GM21529 (cell line): Measurements from ENCODE around the gene ITPKB.
A peak's percentile ranks its signal among the peaks of the same experiment; 100 is the strongest.

Experiments
- ATAC-seq: cut with Tn5 transposase; IDR thresholded peaks from one replicate; pipeline ENCODE4 v1.9.1; 2021; ENCODE audit not compliant: unreplicated experiment

ITPKB gene

DNA sequence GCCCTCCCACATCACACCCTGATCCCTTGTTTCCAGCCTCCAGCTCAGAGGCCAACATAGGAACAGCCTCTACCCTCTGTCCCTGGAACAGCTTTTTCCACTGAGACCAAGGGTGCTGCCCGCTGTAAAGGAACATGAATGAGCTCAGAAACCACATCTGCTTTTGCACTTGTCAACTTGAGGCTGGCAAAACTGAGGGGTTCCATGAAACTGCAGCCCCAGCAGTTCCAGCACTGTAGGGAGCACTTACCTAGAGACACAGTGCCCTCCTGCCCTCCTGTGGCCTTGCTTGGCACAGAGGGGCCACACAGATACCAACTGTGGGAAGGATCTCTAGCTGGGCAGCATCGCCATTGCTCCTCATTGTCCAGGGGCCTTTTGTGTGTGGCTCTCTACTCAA, 51.7 kb downstream of the ITPKB start:
- ATAC-seq: no peak

DNA sequence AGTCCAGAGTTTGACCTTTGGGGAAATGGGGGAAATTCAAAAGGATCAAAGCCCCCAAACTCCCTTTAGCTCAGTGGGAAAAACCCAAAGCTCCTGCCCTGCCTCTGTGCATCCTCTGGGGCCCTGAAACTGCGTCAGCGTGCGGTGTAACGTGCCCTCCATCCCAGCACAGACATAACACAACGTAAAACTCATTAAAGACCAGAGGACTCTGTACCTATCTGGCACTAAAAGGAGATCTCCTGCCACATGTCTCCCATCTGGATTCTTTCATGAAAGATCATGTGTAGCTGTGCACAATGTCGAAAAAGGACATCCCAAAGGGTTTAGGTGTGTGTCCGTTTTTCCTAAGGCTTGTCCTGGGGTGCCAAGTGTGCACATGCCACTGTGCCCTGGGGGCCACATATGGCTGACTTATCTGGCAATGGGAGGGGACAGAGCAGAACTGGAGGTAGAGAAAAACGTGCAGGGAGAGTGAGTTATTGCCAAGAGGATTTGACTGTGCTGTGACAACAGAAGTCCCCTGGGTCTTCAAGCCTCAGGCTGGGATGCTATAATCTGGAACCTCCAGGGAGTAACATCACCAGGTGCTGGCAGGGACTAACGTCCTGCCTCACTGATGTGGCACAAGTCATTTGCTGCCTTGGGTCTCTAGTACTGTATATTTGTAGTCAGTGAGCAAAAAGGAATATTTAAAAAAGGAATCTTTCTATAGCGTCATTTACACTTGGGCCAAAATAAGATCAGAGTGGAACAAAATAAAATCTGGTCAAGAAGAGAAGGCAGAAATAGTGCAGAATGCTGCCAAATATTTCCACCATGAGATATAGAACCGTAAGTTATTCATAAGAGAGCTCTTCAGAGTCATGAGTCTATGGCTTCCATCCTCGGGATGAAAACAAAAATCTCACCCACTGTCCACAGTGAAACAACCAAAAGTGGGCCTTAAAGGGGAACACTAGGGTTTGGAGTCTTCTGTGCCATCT, 52.3 kb downstream of the ITPKB start:
- no peak for ATAC-seq

DNA sequence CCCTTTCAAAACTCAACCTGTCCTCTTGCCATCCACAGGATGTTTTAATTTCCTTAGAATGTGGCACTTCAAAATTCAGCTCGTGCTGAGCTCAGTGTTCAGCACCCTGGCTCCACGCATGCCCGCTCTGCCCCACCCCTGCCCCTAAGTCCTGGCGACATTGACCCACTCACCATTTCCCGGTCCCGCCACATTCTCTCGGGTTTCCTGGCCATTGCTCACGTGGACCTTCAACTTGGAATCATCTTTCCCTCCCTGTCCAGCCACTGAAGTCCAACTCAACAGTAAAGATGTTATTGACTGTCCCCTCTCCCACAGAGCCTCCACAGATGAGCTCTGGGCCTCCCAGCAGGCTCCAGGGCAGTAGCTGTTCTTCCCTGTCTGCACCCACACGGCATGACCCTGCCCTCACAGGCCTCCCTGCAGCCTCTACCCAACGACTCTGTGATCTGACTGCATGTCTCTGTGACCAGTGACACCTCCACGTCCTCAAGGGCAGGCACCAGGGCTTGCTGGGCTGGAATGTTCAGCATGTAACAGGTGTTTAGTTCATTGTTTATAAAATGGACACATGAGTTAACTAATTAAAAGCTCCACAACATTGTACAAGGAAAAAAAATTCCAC, 53.8 kb downstream of the ITPKB start:
- ATAC-seq: no peak

DNA sequence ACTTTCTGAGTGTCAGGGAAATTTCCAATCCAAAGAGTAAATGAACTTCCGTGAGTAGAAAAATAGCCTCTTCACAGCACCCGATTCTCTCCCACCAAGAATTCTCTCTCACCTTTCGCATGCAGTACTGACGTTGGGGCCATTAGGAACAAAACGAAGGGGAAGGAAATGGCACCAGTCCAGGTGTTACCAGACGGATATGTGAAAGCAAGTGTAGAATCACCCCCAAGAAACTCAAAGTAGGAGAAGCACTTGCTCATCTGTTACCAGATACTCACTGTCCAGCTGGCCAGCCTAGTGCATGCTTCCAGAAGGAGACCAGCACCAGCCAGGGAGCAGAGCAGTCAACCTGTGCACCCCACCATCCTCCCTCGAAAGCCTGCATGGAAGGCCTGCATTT, 55.1 kb downstream of the ITPKB start:
- no peak for ATAC-seq

DNA sequence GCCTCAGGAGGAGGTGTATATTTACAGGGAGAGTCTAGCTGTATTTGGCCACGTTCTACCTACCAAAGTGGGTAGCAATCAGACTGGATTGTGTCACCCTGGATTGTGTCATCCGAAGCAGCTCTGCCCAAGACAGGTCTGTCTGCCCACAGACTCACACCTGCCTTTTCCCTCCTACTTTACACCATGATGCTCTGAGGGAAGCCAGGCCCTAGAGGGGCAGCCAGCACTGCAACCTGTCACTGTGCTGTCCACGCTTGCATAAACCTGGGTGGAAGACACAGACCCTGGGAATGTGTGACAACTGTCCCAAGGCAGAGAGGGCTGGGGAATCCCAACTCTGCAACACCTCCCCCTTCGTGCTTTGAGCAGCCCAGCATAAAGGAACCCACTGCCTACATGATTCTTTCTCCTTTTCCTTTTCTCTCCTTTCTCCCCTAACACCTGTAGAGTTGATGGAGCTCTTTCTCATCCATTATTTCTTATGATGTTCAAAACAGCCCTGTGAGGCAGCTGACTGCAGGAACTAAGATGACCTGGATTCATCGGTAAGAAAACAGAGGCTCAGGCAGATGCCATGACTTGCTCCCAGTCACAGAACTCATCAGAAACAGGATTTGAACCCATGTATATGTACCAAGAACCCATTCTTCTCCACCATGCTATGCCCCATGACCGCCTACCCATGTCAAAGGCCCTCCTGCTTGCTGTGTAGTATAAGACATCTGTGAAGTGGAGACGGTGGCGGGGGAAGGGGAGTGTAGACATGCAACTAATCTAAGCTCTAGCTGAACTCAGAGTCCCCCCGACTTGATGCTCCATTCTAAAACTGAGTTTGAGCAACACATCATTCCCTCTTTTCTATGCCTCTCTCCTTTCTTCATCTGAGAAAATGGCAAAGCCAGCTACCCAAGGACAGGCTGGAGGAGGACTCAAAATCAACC, 55.9 kb downstream of the ITPKB start:
- no peak for ATAC-seq

DNA sequence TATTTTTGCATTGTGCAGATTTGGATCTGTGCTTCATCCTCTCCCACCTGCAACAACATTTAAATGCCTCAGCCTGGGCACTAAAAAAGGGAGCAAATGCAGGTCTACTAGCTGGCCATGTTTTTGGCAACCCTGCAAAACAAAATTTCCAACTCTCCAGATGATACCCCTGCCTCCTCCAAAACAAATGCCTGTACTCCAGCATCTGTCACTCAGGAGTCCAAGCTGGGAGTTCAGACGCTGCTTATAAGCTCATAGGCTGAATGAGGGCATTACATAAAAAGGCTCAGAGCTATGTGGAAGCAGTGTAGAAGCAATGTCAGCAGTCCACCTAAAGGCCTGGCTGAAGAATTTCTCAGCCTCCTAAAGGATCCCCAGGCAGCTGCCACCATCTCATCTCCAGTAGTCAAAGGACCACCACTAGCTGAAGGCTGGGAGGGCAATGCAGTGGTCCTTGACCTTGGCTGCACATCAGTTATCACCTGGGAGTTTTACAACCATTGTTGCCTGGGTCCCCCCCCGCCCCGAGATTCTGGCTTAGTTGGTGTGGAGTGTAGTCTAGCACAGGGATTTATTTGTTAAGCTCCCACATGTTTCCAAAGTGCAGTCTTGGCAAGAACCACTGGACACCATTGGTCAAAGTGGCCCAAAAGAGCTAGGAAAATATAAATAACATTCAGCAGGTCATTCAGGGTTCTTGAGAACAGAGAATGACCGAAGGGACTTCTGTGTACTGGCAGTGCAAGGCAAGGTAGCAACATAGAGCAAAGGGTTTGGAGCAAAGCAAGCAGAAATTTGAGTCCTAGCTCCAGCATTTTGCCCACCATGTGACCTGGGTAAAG, 57.2 kb downstream of the ITPKB start:
- no peak for ATAC-seq

DNA sequence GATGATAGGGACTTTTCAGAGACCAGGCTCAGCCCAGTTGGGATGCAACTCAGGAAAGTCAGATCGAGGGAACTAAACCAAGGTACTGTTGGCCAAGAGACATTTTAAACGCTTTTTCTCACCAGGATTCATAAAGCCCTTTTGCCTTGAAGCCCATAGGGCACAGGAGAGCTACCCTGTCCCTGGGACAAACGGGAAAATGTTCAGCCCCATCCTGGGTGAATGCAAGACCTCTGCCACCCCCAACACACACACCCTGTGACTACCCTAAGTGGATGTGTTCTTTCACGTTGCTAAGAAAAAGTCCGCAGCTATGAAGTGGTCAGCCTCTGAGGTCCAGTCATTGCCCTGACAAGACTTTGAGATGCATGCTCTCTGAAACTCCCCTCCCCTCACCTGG, 58.4 kb downstream of the ITPKB start:
- ATAC-seq: no peak

DNA sequence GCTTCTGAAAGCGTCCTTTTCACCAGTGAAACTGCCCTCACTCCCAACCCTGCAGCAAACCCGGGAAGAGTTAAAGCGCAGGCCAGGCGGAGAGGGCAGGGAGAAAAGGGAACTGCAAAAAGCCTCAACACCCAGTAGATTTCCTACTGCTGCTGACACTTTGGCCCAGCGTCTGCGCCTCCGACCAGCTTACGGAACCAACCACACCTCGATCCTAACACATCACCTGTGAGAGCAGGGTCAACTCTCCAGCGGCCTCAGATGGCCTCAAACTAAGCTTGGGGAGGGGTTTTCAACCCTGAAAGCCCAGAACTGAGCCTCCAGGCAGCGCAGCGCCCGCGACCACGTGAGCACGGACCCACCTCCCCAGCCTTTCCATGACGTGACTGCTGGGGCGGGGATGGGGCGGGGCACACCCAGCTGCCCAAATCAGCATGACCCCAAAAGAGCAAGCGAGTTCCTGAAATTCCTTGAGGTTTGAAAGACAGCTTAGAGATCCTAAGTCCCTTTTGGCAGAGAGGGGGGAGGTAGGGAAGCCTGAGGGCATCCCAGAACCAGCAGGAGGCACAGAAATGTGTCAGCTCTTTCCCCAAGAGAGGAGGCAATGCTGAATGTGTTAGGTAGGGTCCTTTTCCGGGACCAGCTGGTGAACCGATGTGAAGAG, 59.1 kb downstream of the ITPKB start:
- peak; percentile 51 for ATAC-seq

DNA sequence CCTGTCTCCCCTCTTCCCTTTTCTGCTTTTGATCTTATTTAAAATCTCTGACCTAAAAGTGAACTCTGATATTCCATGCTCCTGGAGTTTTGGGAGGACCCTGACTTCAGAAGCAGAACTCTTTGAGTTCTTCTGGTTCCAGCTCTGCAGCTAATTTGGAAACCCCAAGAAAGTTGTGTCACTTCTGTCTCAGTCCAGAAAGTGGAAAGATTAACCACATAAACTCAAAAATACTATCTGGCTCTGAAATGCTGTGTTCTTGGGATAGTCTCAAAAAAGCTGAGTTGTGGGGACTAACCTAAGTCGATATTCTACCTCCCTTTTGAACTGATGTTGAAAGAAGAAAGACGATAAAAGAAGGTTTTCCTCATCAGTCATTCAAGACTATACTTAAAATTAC, 59.8 kb downstream of the ITPKB start:
- no peak for ATAC-seq

DNA sequence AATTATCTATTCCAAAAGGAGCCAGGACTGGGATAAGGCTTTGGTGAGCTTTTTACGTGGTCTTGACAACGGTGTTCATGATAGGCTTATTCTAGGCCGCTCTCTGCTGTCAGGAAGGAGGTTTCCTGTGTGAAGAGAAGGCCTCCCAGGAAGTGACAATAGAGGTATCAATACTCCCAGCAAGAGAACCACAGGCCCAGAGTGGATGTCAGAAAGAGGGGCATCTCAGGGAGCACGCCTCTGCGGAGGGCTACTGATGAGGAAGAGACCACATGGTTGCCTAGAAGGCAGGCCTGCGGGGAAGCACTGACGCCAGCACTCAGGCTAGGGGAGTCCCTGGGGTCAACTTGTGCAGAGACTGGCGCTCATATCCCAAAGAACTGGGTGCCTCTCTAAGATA, 60.4 kb downstream of the ITPKB start:
- no peak for ATAC-seq

DNA sequence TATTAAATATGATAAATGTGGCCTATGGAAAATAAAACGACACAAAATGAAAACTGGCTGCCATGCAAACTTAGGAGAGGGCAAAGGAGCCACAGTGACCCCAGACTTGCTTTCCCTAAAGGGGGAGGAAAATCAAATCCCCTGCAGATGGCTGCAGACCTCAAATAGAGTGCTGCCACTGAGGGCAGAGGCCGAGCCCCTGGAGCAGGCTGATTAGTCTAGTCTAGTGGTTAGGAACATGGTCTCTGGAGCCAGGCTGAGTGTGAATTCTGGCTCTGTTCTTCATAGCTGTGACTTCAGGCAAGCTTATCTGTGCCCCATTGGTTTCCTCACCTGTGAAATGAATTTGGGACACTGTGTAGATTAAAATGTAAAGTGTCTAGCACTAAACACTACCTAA, 60.8 kb downstream of the ITPKB start:
- no peak for ATAC-seq

DNA sequence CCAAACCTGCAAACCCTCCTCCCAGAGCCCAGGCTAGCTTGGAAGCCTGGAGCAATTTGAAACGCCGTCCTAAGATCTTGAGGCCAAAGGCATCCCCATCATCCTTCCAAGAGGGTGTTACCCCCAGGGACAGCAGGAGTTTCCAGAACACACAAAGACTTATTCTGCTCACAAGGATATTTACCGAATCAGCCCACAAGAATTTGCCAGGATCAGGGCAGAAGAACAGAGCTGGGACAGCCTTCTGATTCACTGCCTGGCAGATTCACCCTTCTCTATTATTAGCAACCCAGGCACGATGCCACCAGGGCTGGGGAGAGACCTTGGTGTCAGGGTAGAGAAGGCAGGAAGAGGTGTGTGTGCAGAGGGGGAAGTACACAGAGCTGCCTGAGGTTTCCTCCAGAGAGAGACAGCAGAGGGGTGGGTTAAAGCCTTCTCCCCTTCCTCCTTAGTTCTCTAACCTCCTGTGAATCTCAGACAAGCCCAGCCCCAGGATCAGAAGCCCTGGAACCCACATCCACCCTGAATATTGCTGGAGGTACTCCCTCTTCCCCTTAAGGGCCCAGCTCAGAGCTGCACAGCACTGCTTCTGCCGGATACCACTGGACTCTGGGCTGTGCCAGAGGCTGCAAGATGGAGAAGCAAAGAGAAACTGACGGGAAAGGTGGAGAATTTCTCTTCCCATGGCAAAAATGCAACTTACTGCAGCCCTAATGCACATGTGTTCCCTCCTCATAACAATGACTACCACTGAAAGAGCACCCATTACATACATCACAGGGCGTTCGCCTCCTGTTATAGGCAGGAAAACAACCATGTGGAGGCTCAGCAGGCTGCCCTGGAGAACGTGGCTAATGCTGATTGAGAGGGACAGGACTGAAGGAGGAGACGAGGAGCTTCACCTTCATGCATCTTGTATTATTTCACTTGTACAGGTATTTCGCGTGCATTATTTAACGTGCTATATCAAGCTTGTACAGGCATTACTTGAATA, 61.8 kb downstream of the ITPKB start:
- ATAC-seq: peak; percentile 35

DNA sequence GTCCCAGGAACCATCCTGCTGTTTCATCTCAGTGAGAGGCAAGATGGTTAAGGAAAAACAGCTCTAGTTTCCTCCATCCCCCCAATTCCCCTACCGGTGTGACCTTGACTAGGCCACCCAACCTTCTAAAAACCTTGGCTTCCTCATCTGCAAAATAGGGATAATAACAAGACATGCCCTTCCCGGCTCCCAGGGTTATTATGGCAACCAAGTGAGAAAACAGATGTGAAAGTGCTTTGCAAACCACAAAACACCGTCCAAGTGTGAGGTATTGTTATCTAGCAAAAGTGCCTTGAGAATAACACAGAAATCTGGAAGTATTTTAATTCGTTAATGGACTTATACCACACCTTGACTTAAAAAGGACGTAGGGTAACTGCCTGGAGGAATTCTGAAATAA, 62.7 kb downstream of the ITPKB start:
- ATAC-seq: no peak

DNA sequence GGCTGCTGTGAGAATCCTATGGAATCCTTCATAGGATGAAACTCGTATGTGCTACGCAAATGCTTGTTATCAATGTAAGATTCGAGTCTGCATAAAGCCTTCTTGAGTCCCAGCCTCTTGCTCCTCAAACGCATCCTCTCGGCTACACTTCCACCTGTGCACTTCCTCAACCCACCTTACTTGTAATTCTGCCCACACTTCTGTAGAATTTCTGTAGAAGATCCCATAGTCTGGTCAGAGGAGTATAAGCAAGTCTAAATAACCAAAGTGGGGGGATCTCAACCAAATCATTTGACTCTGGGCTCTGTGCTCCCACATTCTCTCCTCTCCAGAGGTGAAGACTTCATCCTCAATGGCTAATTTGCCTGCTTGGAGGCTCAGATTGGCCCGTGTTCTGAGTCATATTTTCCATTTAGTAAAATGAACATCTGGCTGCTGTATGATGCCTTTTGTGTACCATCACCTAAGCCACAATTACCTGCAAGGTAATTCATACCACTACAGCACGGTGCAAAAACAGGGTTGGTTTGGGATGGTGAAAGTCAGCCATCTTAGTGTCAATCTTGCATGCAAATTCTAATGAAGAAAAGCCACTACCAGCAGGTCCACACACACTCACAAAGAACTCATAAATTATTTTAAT, 63.2 kb downstream of the ITPKB start:
- no peak for ATAC-seq

DNA sequence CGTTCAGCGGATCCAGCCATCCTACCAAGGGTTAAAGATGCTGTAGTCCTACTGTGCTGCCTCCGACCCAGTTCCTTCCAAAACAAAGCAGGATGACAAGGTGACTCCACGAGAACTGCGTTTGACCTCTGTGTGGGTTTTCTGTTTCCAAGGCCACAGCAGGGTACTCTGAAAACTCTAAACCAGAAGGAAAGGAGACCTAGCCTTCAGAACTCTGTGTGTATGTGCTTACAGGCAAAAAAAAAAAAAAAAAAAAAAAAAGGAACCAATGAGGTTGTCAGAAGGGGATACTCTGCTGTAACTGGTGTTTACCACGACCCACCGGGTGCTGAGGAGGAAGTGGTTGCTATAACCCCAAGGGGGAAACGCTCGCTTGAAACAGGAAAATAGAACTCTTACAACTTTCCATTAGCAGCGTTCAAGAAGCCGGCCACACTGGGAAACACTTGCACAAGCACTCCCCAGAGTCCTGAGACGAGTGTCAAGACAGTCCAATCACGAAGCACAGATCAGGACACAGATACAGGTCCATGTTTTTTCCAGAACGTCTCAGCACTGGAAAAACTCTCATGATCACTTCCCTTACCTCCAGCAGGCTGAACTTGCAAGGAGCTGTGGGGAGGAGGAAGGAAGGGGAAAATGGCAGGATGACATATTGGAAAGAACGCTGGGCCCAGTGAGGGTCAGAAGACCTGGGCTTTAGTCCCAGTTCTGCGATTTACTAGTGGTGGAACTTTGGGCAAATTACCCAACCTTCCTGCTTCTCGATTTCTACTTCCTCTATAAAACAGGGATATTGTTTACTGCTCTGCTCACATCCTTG, 64.0 kb downstream of the ITPKB start:
- peak; percentile 64 for ATAC-seq

DNA sequence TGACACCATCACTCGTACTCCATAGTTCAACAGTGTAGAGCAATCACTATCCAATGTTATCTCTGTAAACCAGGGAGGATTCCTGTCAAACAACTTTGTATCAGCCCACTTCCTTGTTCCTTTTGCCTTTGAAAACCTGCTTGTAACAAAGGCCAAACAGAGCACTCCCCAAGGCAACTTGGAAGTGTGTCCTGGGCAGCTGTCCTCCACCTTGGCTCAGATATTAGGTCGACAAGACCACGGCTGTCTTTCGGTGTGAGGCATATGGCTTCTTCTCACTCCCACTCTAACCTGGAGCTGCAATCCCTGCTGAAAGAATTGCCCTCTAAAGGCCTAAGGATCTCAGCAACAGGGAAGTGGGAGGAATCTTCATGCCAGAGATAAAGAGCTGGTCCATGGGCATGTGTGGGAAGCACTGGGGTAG, 66.7 kb downstream of the ITPKB start:
- ATAC-seq: no peak

DNA sequence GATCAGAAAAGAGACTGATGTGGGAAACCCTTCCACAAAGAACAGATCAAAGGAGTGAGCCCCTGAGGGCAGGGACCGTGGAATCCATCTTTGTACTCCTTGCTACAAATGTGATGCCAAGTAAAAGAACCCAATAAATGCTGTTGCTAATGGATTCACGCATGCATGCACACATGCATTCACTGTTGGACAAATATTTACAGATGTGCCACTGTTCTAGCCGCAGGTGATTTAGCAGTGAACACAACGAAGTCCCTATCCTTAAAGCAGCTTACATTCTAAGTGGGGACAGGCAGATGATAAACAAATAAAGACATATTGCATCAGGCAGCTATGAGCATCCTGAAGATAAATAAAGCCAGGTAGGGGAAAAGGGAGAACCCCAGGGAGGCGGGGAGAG, 67.8 kb downstream of the ITPKB start:
- no peak for ATAC-seq
